HepG2 (cell line): ENCODE measurements around the gene CCDC142. TPM values are rescaled to one million over a fixed set of nuclear protein-coding genes. Genes with fewer than 3 reads are reported as not detected.

ENCODE experiments used
- ARNT2 ChIP-seq: sonication (generic); formaldehyde crosslinking; IDR thresholded peaks from 2 replicates; pipeline ENCODE4 v1.8.0; 2022; ENCODE audit warnings: mild to moderate bottlenecking, low read depth, missing genetic modification reagents, moderate library complexity
- ATF7-NPFF ChIP-seq: sonication (generic); formaldehyde crosslinking; IDR thresholded peaks from 2 replicates; pipeline ENCODE4 v1.8.1; 2023; ENCODE audit warnings: mild to moderate bottlenecking, low read depth, missing genetic modification reagents, moderate library complexity
- BCL3 ChIP-seq: sonication (generic); formaldehyde crosslinking; IDR thresholded peaks from 2 replicates; pipeline ENCODE4 v1.5.1; 2020; ENCODE audit warnings: mild to moderate bottlenecking, missing genetic modification reagents, moderate library complexity
- KDM2A ChIP-seq: sonication (generic); formaldehyde crosslinking; IDR thresholded peaks from 2 replicates; pipeline ENCODE4 v1.4.0; 2020; ENCODE audit warnings: low read depth, missing genetic modification reagents, borderline replicate concordance
- NCOR1 ChIP-seq: fragments of 200-600 bp; sonication (generic); IDR thresholded peaks from 2 replicates; pipeline ENCODE4 v1.7.0; 2017; ENCODE audit warnings: antibody characterized with exemption, low read length, borderline replicate concordance
- POLR2A ChIP-seq, 2 experiments: IDR thresholded peaks; 2 replicates each; pipeline ENCODE4 v1.6.1; 2011; ENCODE audit warnings: low read depth in 2 of 2, low read length in 2 of 2, mild to moderate bottlenecking in 1 of 2, moderate library complexity in 1 of 2; ENCODE audit not compliant: insufficient read depth in 1 of 2
- SRY ChIP-seq: sonication (generic); formaldehyde crosslinking; IDR thresholded peaks from 2 replicates; pipeline ENCODE4 v1.8.0; 2022; ENCODE audit warnings: mild to moderate bottlenecking, missing genetic modification reagents
- TBP ChIP-seq: sonication (generic); formaldehyde crosslinking; IDR thresholded peaks from 2 replicates; pipeline ENCODE4 v1.5.0; 2020; ENCODE audit warnings: missing genetic modification reagents
- ZBTB1 ChIP-seq: sonication (generic); formaldehyde crosslinking; IDR thresholded peaks from 2 replicates; pipeline ENCODE4 v1.4.0; 2020; ENCODE audit warnings: missing genetic modification reagents, borderline replicate concordance
- ZC3H13 ChIP-seq: sonication (generic); formaldehyde crosslinking; IDR thresholded peaks from 2 replicates; pipeline ENCODE4 v1.8.1; 2023; ENCODE audit warnings: mild to moderate bottlenecking, missing genetic modification reagents, moderate library complexity
- ZHX1 ChIP-seq: sonication (generic); formaldehyde crosslinking; IDR thresholded peaks from 2 replicates; pipeline ENCODE4 v1.8.1; 2022; ENCODE audit warnings: low read depth, mild to moderate bottlenecking, missing genetic modification reagents
- ZNF3 ChIP-seq: IDR thresholded peaks from 2 replicates; pipeline ENCODE4 v1.7.0; 2017; ENCODE audit warnings: inconsistent platforms
- ZNF335 ChIP-seq: sonication (generic); formaldehyde crosslinking; IDR thresholded peaks from 2 replicates; pipeline ENCODE4 v1.4.0; 2020; ENCODE audit warnings: missing genetic modification reagents
- ZNF354B ChIP-seq: sonication (generic); formaldehyde crosslinking; IDR thresholded peaks from 2 replicates; pipeline ENCODE4 v1.8.0; 2022; ENCODE audit warnings: mild to moderate bottlenecking, missing genetic modification reagents
- ZNF557 ChIP-seq: sonication (generic); formaldehyde crosslinking; IDR thresholded peaks from 2 replicates; pipeline ENCODE4 v1.4.0; 2020; ENCODE audit warnings: missing genetic modification reagents
- ZNF609 ChIP-seq: sonication (generic); formaldehyde crosslinking; IDR thresholded peaks from 2 replicates; pipeline ENCODE4 v1.4.0; 2020; ENCODE audit warnings: mild to moderate bottlenecking, missing genetic modification reagents, borderline replicate concordance
- ZNF7 ChIP-seq: IDR thresholded peaks from 2 replicates; pipeline ENCODE4 v1.6.1; 2016; ENCODE audit warnings: missing biosample characterization, missing genetic modification reagents
- ZNF768 ChIP-seq: sonication (generic); formaldehyde crosslinking; IDR thresholded peaks from 2 replicates; pipeline ENCODE4 v1.4.0; 2020; ENCODE audit warnings: missing genetic modification reagents
- polyA plus RNA-seq, 8 experiments: library from polyadenylated mRNA; depleted of rRNA in 3 of 8; stranded (reverse) in 7 of 8; unstranded in 1 of 8; fragments of >200 nt; fragmentation: Illumina TruSeq in 4 of 8; extraction: Trizol in 4 of 8; gene quantifications; 2 replicates each; pipeline versions ENCODE4 v1.2.1 to v1.2.3, GENCODE V29; 2011 to 2016; ENCODE audit warnings: low read depth in 4 of 8, missing spikeins in 1 of 8, mixed read lengths in 1 of 8; ENCODE audit not compliant: insufficient read depth in 1 of 8
- total RNA-seq, 5 experiments: library from RNA; depleted of rRNA; stranded (reverse); fragments of >200 nt; fragmentation: Illumina TruSeq; extraction: Trizol; gene quantifications; 2 replicates each; pipeline ENCODE4 v1.2.3, GENCODE V29; 2016; ENCODE audit warnings: low read depth in 1 of 5

The CCDC142 gene
- total and polyA plus RNA-seq, 2 of the 13 experiments (the other 11 are each of a cell fraction or from before 2014, with no cell fraction given) = 14.7 to 30.4 TPM

GRCh38 chr2:74458132-74458937, 24.5 kb downstream of the CCDC142 start, which contains the start of gene WBP1 (continued):
- peak; percentile 23; the same call in 1 of the 2 replicates for TF ChIP-seq ZC3H13 (CRISPR knock-in tag)
- TF ChIP-seq BCL3 (CRISPR knock-in tag) = no peak; the same call in 1 of the 2 replicates
- peak; percentile 36; the same call in 1 of the 2 replicates for TF ChIP-seq ARNT2
- TF ChIP-seq ZNF557 (CRISPR knock-in tag) = no peak
- peak; percentile 54; the same call in 1 of the 2 replicates for TF ChIP-seq NCOR1
- TF ChIP-seq ZNF609 (CRISPR knock-in tag) = no peak
- TF ChIP-seq ZNF335 = 0 out of 2 replicates have a peak, but pooled peaks have one; percentile 13
- TF ChIP-seq ZNF3 (CRISPR knock-in tag) = no peak
- peak; percentile 22; the same call in 1 of the 2 replicates for TF ChIP-seq ZNF768 (CRISPR knock-in tag)
- TF ChIP-seq ZBTB1 (CRISPR knock-in tag) = no peak
- peak; percentile 96 for TF ChIP-seq KDM2A (CRISPR knock-in tag)
- no peak for TF ChIP-seq ZNF354B (CRISPR knock-in tag)
- TF ChIP-seq ATF7-NPFF = peak; percentile 47; the same call in 1 of the 2 replicates
- peak in 1 of 2 experiments; percentile 62; a peak in 2 of 4 replicates for TF ChIP-seq POLR2A (IDR thresholded peaks at IDR 0.05; ENCODE audit: insufficient read depth in 1 of 2, low read depth in 2 of 2, low read length in 2 of 2)
- no peak for TF ChIP-seq SRY (CRISPR knock-in tag)
- TF ChIP-seq ZNF7 (CRISPR knock-in tag) = no peak
- no peak for TF ChIP-seq TBP (CRISPR knock-in tag)
- TF ChIP-seq ZHX1 (CRISPR knock-in tag) = peak; percentile 78; the same call in 1 of the 2 replicates
